Measurements from ENCODE around the gene FILIP1L. TPM values are rescaled to one million over a fixed set of nuclear protein-coding genes. Genes with fewer than 3 reads are reported as not detected.

Gene FILIP1L
- total RNA-seq, 1 donor, result 0.42 TPM

DNA sequence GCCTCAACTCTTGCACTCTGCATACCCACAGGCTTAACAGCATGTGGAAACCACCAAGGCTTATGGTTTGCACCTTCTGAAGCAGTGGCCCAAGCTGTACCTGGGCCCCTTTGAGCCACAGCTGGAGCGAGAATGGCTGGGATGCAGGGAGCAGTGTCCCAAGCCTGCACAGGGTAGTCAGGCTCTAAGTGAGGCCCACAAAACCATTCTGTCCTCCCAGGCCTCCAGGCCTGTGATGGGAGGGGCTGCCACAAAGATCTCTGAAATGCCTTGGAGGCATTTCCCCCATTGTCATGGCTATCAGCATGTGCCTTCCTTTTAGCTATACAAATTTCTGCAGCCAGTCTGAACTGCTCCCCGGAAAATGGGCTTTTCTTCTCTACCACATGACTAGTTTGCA is 309.1 kb downstream of the FILIP1L start:
- no peak overlapping the region for H3K4me3 ChIP-seq (ENCODE audit: low read length)
- no peaks in the 10 kb centered on the region for H3K4me1 ChIP-seq (ENCODE audit: insufficient read depth, low read length)
- H3K9me3 ChIP-seq (ENCODE audit: low read depth, low read length), result peaks cover 8% of the 10 kb centered on the region
- no peaks in the 10 kb centered on the region for H3K27me3 ChIP-seq (ENCODE audit: insufficient read depth, low read length)

DNA sequence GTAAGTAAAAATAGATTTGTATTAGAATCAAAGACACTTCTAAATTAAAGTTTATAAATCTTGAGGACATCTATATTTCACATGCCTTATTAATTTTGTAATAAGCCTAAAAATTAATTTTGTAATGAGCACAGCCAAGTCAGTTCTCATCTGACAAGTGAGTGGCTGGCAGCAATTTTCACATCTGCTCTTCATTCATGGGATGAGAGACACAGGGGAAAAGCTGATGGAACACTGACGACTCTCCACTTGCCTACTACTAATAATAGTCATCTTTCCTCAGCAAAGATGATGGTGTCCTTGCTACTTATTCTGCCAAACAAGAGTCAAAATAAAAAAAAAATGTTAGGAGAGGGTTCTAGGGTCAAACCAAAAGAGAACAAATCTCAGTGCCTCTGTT is 311.0 kb downstream of the FILIP1L start:
- Histone ChIP-seq H3K9me3 (ENCODE audit: low read depth, low read length) (peaks cover 8% of the 10 kb centered on the region), H3K4me1 (ENCODE audit: insufficient read depth, low read length) (no peaks in the 10 kb centered on the region), H3K4me3 (ENCODE audit: low read length) (no peak overlapping the region), H3K27me3 (ENCODE audit: insufficient read depth, low read length) (no peaks in the 10 kb centered on the region)

DNA sequence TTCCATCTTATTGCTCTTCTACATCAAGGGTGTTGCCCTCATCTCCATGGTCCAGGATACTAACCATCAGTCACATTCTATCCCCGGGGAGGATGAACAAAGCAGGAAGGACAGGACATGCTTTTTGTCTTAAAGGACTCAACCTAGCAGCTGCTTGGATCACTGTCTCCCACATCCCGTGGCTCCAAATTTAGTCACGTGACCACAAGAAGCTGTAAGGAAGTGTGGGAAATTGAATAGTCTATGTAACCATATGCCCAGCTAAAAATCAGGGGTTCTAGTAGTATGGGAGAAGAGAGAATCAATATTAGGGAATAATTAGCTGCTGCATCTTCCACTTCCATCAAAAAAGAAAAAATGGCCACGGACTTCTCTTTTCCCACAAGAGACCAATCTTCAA is 314.9 kb downstream of the FILIP1L start:
- H3K4me3 ChIP-seq (ENCODE audit: low read length), result no peak overlapping the region
- no peaks in the 10 kb centered on the region for H3K4me1 ChIP-seq (ENCODE audit: insufficient read depth, low read length)
- no peaks in the 10 kb centered on the region for H3K9me3 ChIP-seq (ENCODE audit: low read depth, low read length)
- H3K27me3 ChIP-seq (ENCODE audit: insufficient read depth, low read length), result no peaks in the 10 kb centered on the region

DNA sequence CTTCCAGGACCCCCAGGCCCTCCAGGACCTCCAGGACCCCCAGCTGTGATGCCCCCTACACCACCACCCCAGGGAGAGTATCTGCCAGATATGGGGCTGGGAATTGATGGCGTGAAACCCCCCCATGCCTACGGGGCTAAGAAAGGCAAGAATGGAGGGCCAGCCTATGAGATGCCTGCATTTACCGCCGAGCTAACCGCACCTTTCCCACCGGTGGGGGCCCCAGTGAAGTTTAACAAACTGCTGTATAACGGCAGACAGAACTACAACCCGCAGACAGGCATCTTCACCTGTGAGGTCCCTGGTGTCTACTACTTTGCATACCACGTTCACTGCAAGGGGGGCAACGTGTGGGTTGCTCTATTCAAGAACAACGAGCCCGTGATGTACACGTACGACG is 318.7 kb downstream of the FILIP1L start:
- Histone ChIP-seq H3K4me3 (ENCODE audit: low read length) (no peak overlapping the region), H3K27me3 (ENCODE audit: insufficient read depth, low read length) (no peaks in the 10 kb centered on the region), H3K4me1 (ENCODE audit: insufficient read depth, low read length) (no peaks in the 10 kb centered on the region), H3K9me3 (ENCODE audit: low read depth, low read length) (no peaks in the 10 kb centered on the region)

DNA sequence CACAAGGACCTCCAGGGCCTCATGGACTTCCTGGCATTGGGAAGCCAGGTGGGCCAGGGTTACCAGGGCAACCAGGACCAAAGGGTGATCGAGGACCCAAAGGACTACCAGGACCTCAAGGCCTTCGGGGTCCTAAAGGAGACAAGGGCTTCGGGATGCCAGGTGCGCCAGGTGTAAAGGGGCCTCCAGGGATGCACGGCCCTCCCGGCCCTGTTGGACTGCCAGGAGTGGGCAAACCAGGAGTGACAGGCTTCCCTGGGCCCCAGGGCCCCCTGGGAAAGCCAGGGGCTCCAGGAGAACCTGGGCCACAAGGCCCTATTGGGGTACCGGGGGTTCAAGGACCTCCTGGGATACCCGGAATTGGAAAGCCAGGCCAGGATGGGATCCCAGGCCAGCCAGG is 319.8 kb downstream of the FILIP1L start:
- Histone ChIP-seq H3K4me1 (ENCODE audit: insufficient read depth, low read length) (no peaks in the 10 kb centered on the region), H3K27me3 (ENCODE audit: insufficient read depth, low read length) (no peaks in the 10 kb centered on the region), H3K9me3 (ENCODE audit: low read depth, low read length) (no peaks in the 10 kb centered on the region), H3K4me3 (ENCODE audit: low read length) (no peak overlapping the region)

DNA sequence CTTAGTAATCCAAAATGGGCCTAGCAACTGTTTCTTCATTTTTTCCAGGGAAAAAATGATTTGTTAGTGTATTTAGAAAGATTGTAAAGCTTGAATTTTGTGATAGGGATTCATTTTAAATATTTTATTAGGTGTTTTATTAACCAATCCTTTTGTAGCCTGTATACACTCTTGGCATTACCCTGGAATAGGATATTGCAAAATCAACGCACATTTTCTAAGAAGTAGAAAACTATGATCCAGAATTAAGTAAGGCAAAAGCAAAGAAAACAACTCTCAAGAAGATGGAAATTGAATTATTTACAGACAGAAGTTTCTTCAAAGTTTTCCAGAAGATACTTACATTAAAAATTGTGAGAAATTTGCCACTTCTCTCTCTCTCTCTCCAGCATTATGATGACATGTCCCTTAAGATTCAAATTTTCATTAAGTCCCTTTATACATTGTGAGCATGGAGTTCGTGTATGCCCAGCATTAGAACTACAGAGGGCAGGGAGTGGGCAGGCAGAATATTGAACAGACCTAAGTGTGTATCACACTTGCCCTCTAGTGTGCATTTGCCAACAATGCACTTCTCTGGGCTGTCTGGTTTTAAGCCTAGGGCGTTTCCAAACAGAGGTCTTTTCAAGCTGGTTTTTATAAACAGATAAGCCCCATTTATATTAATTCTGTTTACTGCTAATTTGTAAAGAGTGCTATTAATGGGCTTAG is 325.1 kb downstream of the FILIP1L start:
- Histone ChIP-seq H3K9me3 (ENCODE audit: low read depth, low read length) (no peaks in the 10 kb centered on the region), H3K27me3 (ENCODE audit: insufficient read depth, low read length) (no peaks in the 10 kb centered on the region), H3K4me1 (ENCODE audit: insufficient read depth, low read length) (no peaks in the 10 kb centered on the region)

More for the DNA sequence above, 325.1 kb downstream of the FILIP1L start:
- H3K4me3 ChIP-seq (ENCODE audit: low read length), result no peak overlapping the region

Other genes starting within 250 kb of the FILIP1L start
- 43.4 TPM for gene TBC1D23, start 146.5 kb upstream of the FILIP1L start, total RNA-seq
- gene NIT2, start 220.3 kb upstream of the FILIP1L start, total RNA-seq, result 14.8 TPM